SIG-M5 (cell line): ENCODE measurements around the gene SMCO4.
"Not testable (repeated sequence)": the region's sequence is repeated elsewhere in the genome, so short reads cannot be mapped to it uniquely, and the experiment has no call there.

Experiments used
- DNase-seq: peaks from one replicate; lab custom pipeline; 2025; lab: John Stamatoyannopoulos, UW

Gene SMCO4

DNA sequence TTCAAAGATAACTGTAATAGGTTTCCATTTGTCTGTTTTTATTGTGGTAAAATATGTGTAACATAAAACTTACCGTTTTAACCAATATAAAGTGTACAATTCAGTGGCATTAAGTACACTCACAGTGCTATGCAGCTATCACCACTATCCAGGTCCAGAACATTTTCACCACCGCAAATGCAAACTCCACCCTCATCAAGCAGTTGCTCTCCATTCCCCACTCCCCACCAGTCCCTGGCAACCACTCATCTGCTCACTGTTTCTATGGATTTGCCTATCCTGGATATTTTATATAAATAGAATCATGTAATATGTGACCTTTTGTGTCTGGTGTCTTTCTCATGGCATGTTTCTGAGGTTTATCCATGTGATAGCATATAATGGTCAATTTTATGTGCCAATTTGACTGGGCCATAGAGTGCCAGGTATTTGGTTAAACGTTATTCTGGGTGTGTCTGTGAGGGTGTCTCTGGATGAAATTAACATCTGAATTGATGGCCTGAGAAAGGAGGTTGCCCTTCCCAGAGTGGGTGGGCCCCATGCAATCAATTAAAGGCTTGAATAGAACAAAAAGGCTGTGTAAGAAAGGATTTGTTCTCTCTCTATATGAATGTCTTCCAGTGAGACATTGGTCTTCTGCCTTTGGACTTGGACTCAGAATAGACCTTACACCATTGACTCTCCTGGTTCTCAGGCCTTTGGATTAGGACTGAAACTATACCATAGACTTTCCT, 17.2 kb upstream of the SMCO4 start:
- DNase-seq, result no peak

- DNase-seq, result no peak
These were observed 16.5 kb upstream of the SMCO4 start for GRCh38 chr11:93559681-93560080.

GRCh38 chr11:93552874-93553273, 9.7 kb upstream of the SMCO4 start:
- no peak for DNase-seq

DNA sequence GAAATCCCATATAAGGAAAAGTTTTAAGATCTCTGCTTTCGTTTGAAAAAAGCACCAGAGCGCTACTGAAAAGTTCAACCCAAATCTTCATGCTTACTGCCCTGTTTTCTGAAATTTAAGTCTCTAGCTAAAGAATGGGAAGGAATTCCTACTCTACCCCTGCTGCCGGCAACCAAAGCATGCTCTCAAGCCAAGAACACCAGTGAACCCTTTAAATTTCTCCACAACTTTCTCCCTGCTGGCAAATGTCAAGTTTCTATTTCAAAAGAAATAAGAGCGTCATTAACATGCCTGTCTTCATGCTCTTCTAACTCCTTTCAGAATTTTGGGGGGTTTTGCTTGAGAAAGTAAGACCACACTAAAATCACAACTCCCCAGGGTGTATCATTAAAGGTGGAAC, 6.8 kb upstream of the SMCO4 start:
- no peak for DNase-seq

DNA sequence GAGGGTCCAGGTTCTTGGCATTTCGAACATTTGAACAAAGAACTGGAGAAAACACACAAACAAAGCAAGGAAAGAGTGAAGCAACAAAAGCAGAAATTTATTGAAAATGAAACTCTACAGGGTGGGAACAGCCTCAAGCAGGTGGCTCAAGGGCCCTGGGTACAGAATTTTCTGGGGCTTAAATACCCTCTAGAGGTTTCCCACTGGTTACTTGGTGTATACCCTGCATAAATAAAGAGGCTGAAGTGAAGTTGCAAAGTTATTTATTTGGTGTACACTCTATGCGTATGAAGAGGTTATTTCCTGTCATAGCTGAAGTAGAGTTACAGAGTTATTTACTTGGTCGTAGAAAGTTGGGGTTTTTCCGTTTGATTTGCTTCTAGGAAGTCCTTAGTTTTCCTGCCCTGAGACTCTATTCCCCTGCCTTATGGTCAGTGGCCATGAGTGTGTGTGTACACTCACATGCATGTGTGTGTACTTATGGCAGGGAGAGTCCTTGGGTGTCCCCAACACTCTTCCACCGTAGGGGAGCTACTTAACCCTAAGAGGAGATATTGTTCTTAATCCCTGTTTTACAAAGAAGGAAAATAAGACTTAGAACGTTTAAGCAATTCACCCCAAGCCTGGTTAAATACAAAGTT, 5.6 kb upstream of the SMCO4 start:
- no peak for DNase-seq

GRCh38 chr11:93547773-93548172, 4.6 kb upstream of the SMCO4 start:
- no peak for DNase-seq

DNA sequence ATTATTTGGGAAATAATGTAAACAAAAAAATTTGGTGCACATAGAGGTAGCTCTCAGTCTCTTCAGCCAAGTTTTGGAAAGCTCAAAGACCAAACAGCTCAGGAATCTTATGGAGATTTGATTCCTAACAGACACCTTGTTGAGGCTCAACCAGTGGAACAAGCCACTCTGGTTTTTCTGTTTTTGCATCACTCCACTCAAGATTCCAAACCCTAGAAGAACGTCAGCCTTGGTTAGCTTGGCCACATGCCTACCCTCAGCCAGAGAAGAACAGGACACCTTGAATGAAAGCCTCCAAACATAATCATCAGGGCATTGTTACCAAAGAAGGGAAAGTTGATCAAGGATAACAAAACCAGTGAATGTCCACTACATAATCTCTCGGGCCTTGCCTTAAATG, 3.8 kb upstream of the SMCO4 start:
- DNase-seq, result no peak

GRCh38 chr11:93545566-93545965, 2.4 kb upstream of the SMCO4 start:
- no peak for DNase-seq

DNA sequence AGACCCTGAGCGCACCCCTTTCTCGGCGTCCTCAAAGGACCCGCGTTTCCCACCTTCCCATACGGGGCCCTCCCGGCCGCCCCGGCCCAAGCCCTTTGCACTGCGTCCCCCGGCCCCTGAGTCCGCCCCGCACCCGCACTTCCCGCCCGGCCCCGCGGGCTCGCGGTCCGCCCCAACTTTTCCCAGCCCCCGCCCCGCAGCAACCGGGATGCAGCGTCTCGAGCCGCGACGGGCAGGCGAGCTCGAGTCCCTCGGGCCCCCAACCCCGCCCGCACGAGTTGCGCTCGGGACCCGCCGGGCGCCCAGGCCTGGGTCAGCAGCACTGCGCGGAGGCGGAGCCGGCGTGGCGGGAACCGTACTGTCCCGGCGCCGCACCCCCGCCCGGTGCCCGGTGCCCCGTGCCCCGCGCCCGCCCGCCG, 371 bp downstream of the SMCO4 start:
- no peak for DNase-seq

DNA sequence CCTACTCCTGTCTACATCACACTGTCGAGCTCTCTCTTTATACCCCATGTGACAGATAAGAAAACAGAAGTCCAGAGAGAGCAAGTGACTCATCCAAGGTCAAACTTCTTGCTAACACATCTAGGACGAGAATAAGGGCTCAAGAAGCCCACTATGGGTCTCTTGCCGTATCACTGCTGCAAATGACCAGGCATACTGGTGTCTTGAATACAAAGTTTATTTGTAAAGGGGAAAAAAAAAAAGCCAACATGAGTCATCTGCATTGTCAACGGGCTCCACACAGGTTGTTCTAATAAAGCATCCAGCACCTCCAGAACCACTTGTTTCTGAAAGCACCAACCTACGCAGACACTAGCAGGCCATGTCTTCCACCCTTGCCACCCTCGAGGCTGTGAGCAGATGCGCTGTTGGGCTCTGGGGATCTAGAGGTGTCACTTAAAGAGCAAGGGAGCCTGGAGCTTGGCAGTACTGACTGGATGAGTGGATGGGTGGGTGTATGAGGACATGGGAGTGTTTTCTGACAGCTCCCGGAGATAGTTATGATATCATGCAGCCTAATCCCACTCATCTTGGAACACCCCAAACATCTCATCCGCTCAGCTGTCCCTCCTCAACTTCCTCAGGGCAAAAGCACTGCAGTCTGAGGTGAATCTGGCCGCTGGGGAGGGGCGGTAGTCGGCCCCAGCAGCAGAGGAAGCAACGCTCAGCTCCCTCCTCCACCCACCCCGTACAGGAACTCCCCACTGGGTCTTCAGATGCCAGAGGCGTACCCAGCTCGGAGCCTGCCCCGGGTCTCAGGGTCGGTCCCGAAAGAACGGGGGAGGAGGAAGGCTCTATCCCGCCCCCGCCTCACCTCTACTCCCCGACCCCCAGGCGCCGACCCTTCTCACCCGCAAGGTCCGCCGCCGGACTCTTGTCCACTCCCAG, 1.0 kb downstream of the SMCO4 start:
- no peak for DNase-seq

GRCh38 chr11:93540896-93541553, 2.2 kb downstream of the SMCO4 start:
- no peak for DNase-seq

GRCh38 chr11:93540337-93540736, 2.9 kb downstream of the SMCO4 start:
- no peak for DNase-seq

DNA sequence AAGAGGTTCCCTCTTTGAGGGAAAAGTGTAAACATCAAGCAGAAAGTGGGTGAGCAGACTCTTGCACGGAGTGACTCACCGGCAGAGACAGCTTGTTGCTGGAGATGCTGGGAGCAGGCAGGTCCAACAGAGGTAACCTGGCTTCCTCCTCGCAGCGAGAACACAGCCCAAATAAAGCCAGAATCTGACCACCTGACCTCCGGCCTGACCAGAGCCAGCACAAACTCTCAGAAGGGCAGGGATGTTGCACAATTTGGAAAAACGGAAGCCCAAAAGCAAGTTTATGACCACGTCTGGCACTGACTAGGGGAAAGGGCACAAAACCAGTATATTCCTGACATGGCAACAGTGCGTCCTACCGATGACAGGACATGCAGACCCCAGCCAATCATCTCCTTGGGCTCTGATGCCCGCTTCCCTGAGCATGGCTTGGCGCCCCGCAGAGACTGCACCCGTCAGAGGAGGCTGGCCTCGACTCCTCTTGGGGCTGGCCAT, 5.4 kb downstream of the SMCO4 start:
- DNase-seq, result no peak

DNA sequence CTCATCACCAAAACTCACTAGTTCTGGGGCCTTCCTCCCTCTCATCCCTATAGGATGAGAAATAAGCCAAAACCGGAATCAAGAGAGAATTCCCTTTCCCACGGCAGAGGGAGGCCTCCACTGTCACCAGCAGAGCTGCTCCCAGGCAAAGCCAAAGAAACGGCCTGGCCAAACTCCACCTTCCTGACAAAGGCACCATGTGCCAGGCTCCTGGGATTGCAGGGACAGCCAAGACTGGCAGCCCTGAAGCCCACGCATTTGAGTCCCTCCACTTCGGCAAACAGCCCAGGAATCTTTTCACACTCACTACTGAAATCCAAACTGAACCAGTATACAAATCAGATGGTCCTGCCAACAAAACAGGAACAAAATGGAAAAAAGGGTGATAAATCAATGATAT, 6.1 kb downstream of the SMCO4 start:
- no peak for DNase-seq

- DNase-seq, result no peak
These were observed 6.9 kb downstream of the SMCO4 start for GRCh38 chr11:93536101-93536861.

DNA sequence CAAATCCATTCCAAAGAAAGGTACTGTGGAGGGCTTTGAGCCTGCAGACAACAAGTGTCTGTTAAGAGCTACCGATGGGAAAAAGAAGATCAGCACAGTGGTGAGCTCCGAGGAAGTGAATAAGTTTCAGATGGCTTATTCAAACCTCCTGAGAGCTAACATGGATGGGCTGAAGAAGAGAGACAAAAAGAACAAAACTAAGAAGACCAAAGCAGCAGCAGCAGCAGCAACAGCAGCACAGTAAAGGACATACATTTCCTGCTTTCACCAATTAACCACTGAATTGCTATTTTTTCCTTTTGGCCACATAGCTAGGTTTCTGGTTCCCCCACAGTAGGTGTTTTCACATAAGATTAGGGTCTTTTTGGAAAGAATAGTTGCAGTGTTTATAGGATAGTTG, 7.6 kb downstream of the SMCO4 start:
- DNase-seq, result not testable (repeated sequence)

DNA sequence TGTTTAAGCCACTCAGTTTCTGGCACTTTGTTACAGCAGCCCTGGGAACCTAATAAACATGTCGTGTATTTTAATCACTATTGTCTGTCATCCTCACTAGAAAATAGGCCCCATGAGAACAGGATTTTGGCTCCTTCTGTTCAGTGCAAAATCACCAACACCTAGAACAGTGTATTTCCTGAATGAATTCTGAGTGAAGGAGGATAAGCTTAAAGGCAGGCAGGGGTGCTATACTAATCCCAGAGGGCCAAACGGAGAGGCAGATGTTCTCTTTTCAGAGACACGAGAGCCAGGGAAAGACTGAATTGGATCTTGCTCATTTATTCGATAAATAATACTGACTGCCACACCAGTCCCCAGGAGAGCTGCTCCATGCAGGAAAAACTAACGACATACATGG, 10.4 kb downstream of the SMCO4 start:
- DNase-seq, result no peak

- no peak for DNase-seq
These were observed 10.9 kb downstream of the SMCO4 start for GRCh38 chr11:93532281-93532789.

GRCh38 chr11:93530468-93530826, 12.7 kb downstream of the SMCO4 start:
- DNase-seq, result no peak

DNA sequence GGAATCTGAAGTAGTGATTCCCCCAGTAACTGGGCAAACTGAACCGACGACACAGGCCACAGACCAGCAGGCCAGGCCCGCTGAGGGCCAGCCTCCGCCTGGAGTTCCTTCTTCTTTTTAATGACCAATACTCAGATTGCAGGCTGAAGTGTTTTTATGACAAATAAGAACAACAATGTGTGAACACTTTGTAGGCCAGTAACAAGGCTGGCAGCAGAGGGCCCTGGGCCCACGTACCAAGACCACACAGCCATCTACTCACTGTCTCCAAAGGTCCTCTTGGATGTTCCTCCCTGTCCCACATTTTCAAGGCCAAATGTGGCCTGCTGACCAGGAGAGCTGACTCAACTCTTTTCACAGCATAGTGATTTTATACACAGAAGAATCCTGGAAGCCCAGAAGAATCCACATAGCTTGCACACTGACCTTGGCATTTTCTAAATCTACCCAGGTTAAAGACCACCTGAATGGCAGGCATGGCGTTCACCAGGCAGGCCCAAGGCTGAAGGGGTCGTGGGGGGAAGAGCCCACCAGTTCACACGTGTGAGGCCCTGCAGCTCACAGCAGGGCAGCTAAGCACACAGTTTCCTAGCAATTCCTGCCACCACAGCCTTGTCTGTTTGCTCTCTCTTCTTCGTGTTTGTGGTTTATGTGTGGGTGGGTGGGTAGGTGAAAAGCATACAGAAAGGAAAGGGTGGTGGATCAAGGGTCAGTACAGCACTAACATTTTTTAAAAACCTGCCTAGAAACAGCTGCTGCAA, 13.3 kb downstream of the SMCO4 start:
- no peak for DNase-seq
